HCT116 (cell line): ENCODE measurements around the gene OIT3. TPM values are rescaled to one million over a fixed set of nuclear protein-coding genes. Genes with fewer than 3 reads are reported as not detected.

Source experiments
- ATAC-seq: fragments of 200-7000 bp; cut with Tn5 transposase; 2 replicates; pipeline ENCODE4 v1.9.1; 2020; ENCODE audit warnings: mild to moderate bottlenecking, moderate library complexity
- BruUV-seq: library from RNA; stranded (reverse); fragments of 400-500 nt; replicated peaks from 2 replicates; lab custom pipeline; 2021; lab: Mats Ljungman, UMichigan
- CTCF ChIA-PET: fragments of 300-600 bp; sonication (Branson Sonifier 250); formaldehyde crosslinking; loops from one replicate; lab custom pipeline; 2021; ENCODE audit warnings: antibody characterized with exemption; lab: Charles Lee
- POLR2A ChIA-PET: fragments of 300-600, 350-600 bp; sonication (Branson Sonifier 250); formaldehyde crosslinking; loops from one replicate; lab custom pipeline; 2021; ENCODE audit warnings: antibody characterized with exemption; lab: Charles Lee
- RAD21 ChIA-PET, 2 experiments: fragments of 300-600 bp; sonication (Branson Sonifier 250); formaldehyde crosslinking; loops; one replicate each; lab custom pipeline; 2023; ENCODE audit warnings: low total read pairs in 2 of 2; ENCODE audit not compliant: uncharacterized antibody in 2 of 2, unreplicated experiment in 2 of 2, low non-redundant PET in 1 of 2; lab: Charles Lee
- DNase-seq: peaks from one replicate; pipeline ENCODE4 v3.0.0-alpha.2; 2010; ENCODE audit warnings: low read depth, low spot score
- H2AFZ ChIP-seq: fragments of 200-600 bp; shearing (Covaris generic), sonication (generic); 2 replicates; pipeline ENCODE4 v1.6.1; 2017; ENCODE audit warnings: low read depth, mixed run types, mixed read lengths, antibody characterized with exemption, low read length; ENCODE audit not compliant: poor library complexity, severe bottlenecking
- H3K27ac ChIP-seq: 2 replicates; pipeline ENCODE4 v1.5.1; 2012; ENCODE audit warnings: low read depth, low read length
- H3K27me3 ChIP-seq: fragments of 200-600 bp; sonication (generic); 2 replicates; pipeline ENCODE4 v1.6.1; 2016; ENCODE audit warnings: mixed run types, low read length, mixed read lengths; ENCODE audit not compliant: insufficient read depth
- H3K36me3 ChIP-seq, 2 experiments: fragments of 200-500 bp in 1 of 2; fragments of 200-600 bp in 1 of 2; sonication (Bioruptor generic) in 1 of 2; sonication (generic) in 1 of 2; 2 replicates each; pipeline versions ENCODE4 v1.5.1 to v1.6.1; 2014 to 2016; ENCODE audit warnings: low read length in 2 of 2, inconsistent platforms in 1 of 2, mixed read lengths in 1 of 2, mixed run types in 1 of 2; ENCODE audit not compliant: insufficient read depth in 2 of 2, control insufficient read depth in 1 of 2
- H3K4me1 ChIP-seq, 2 experiments: fragments of 200-600 bp in 1 of 2; sonication (generic) in 1 of 2; 2 replicates each; pipeline versions ENCODE4 v1.5.1 to v1.6.1; 2012 to 2017; ENCODE audit warnings: low read length in 2 of 2, inconsistent platforms in 1 of 2, mild to moderate bottlenecking in 1 of 2, mixed read lengths in 1 of 2, mixed run types in 1 of 2, moderate library complexity in 1 of 2; ENCODE audit not compliant: insufficient read depth in 2 of 2, control insufficient read depth in 1 of 2
- H3K4me2 ChIP-seq: fragments of 200-600 bp; sonication (generic); 2 replicates; pipeline ENCODE4 v1.6.1; 2017; ENCODE audit warnings: mixed run types, low read length, mixed read lengths
- H3K4me3 ChIP-seq, 2 experiments: fragments of 200-600 bp in 1 of 2; sonication (generic) in 1 of 2; replicated peaks in 1 of 2; 2 replicates each; pipeline ENCODE4 v1.5.1; 2011 to 2016; ENCODE audit warnings: low read length in 2 of 2, control low read depth in 1 of 2, low read depth in 1 of 2, mild to moderate bottlenecking in 1 of 2, mixed read lengths in 1 of 2, mixed run types in 1 of 2
- H3K79me2 ChIP-seq: fragments of 200-600 bp; sonication (generic); 2 replicates; pipeline ENCODE4 v1.6.1; 2017; ENCODE audit warnings: mild to moderate bottlenecking, mixed run types, low read length, moderate library complexity, mixed read lengths; ENCODE audit not compliant: insufficient read depth
- H3K9ac ChIP-seq: fragments of 200-600 bp; sonication (generic); 2 replicates; pipeline ENCODE4 v1.6.1; 2016; ENCODE audit warnings: low read length, mixed read lengths
- H3K9me2 ChIP-seq: fragments of 200-600 bp; sonication (generic), shearing (Covaris generic); 2 replicates; pipeline ENCODE4 v1.6.1; 2017; ENCODE audit warnings: mixed run types, mild to moderate bottlenecking, moderate library complexity; ENCODE audit not compliant: insufficient read depth
- H3K9me3 ChIP-seq, 2 experiments: fragments of 200-500 bp in 1 of 2; fragments of 200-600 bp in 1 of 2; sonication (Bioruptor generic) in 1 of 2; sonication (generic) in 1 of 2; 2 replicates each; pipeline ENCODE4 v1.6.1; 2014 to 2017; ENCODE audit warnings: low read length in 2 of 2, mixed read lengths in 2 of 2, inconsistent platforms in 1 of 2, low read depth in 1 of 2, mild to moderate bottlenecking in 1 of 2, mixed run types in 1 of 2, moderate library complexity in 1 of 2; ENCODE audit not compliant: control insufficient read depth in 1 of 2, insufficient read depth in 1 of 2
- H4K20me1 ChIP-seq: fragments of 200-600 bp; sonication (generic), shearing (Covaris generic); 2 replicates; pipeline ENCODE4 v1.6.1; 2017; ENCODE audit warnings: mixed run types, mild to moderate bottlenecking, moderate library complexity; ENCODE audit not compliant: insufficient read depth
- EGR1 ChIP-seq: IDR thresholded peaks from 2 replicates; pipeline ENCODE4 v1.6.1; 2012; ENCODE audit warnings: low read depth
- ELF1 ChIP-seq: IDR thresholded peaks from 2 replicates; pipeline ENCODE4 v1.6.1; 2012; ENCODE audit warnings: low read depth, borderline replicate concordance
- EZH2 ChIP-seq: fragments of 200-600 bp; sonication (generic); IDR thresholded peaks from 2 replicates; pipeline ENCODE4 v1.6.1; 2017; ENCODE audit warnings: antibody characterized with exemption, mixed run types
- EZH2phosphoT487 ChIP-seq: fragments of 200-600 bp; IDR thresholded peaks from 2 replicates; pipeline ENCODE4 v1.6.1; 2018; ENCODE audit warnings: antibody characterized with exemption, borderline replicate concordance
- FOSL1 ChIP-seq: IDR thresholded peaks from 2 replicates; pipeline ENCODE4 v1.6.1; 2012; ENCODE audit warnings: low read depth
- JUND ChIP-seq: IDR thresholded peaks from 2 replicates; pipeline ENCODE4 v1.6.1; 2012
- POLR2A ChIP-seq: IDR thresholded peaks from 2 replicates; pipeline ENCODE4 v1.7.0; 2011; ENCODE audit warnings: borderline replicate concordance; ENCODE audit not compliant: insufficient read depth, insufficient read length; ENCODE audit errors: extremely low read depth
- POLR2AphosphoS5 ChIP-seq: IDR thresholded peaks from 2 replicates; pipeline ENCODE4 v1.6.1; 2011; ENCODE audit warnings: mild to moderate bottlenecking, low read depth, low read length, moderate library complexity
- RAD21 ChIP-seq: IDR thresholded peaks from 2 replicates; pipeline ENCODE4 v1.6.1; 2012; ENCODE audit warnings: low read depth, mild to moderate bottlenecking
- SIN3A ChIP-seq: IDR thresholded peaks from 2 replicates; pipeline ENCODE4 v1.6.1; 2012; ENCODE audit warnings: low read depth
- SP1 ChIP-seq: IDR thresholded peaks from 2 replicates; pipeline ENCODE4 v1.6.1; 2012; ENCODE audit warnings: low read depth
- SRF ChIP-seq: IDR thresholded peaks from 2 replicates; pipeline ENCODE4 v1.6.1; 2012; ENCODE audit warnings: low read depth
- TCF7L2 ChIP-seq: IDR thresholded peaks from 2 replicates; pipeline ENCODE4 v1.7.0; 2011; ENCODE audit warnings: borderline replicate concordance, inconsistent platforms; ENCODE audit not compliant: insufficient read depth, insufficient read length; ENCODE audit errors: extremely low read depth
- YY1 ChIP-seq: IDR thresholded peaks from 2 replicates; pipeline ENCODE4 v1.6.1; 2011; ENCODE audit warnings: low read length, low read depth, moderate library complexity, mild to moderate bottlenecking; ENCODE audit not compliant: insufficient replicate concordance; ENCODE audit errors: extremely low read depth
- ZFX ChIP-seq: fragments of 450-650 bp; IDR thresholded peaks from 2 replicates; pipeline ENCODE4 v1.6.1; 2017
- ZNF274 ChIP-seq: fragments of 200-500 bp; sonication (Bioruptor generic); IDR thresholded peaks from 2 replicates; pipeline ENCODE4 v1.6.1; 2014; ENCODE audit warnings: mild to moderate bottlenecking, low read depth, low read length, inconsistent platforms
- intact Hi-C: fragments of 100-400 bp; cut with micrococcal nuclease; formaldehyde crosslinking; loops from 2 replicates; pipeline ENCODE4 v1.10.0; 2022
- total RNA-seq: library from RNA; stranded (reverse); gene quantifications from one replicate; pipeline ENCODE4 v1.2.1, GENCODE V29; 2021; ENCODE audit not compliant: unreplicated experiment
- TF ChIP-seq, protein P1 (sequence below): IDR thresholded peaks from 2 replicates; pipeline ENCODE4 v1.6.1; 2011; ENCODE audit warnings: mild to moderate bottlenecking, low read length, moderate library complexity; ENCODE audit not compliant: insufficient replicate concordance; ENCODE audit errors: extremely low read depth
- TF ChIP-seq, protein P2 (sequence below): IDR thresholded peaks from 2 replicates; pipeline ENCODE4 v1.6.1; 2012
- TF ChIP-seq, protein P3 (sequence below): IDR thresholded peaks from 2 replicates; pipeline ENCODE4 v1.6.1; 2012
- TF ChIP-seq, protein P4 (sequence below), 3 experiments: fragments of 200-600 bp in 1 of 3; sonication (generic) in 1 of 3; IDR thresholded peaks in 2 of 3; conservative IDR thresholded peaks in 1 of 3; 2 replicates each; pipeline ENCODE4 v1.5.1; 2012 to 2017; ENCODE audit warnings: low read depth in 2 of 3, low read length in 2 of 3, antibody characterized with exemption in 1 of 3, borderline replicate concordance in 1 of 3, control low read depth in 1 of 3, mild to moderate bottlenecking in 1 of 3, mixed read lengths in 1 of 3, mixed run types in 1 of 3, moderate library complexity in 1 of 3; ENCODE audit not compliant: insufficient read depth in 1 of 3

Gene OIT3
- total RNA-seq, 1 experiment from 2014 or later: not detected

- TF ChIP-seq, protein P1, sequence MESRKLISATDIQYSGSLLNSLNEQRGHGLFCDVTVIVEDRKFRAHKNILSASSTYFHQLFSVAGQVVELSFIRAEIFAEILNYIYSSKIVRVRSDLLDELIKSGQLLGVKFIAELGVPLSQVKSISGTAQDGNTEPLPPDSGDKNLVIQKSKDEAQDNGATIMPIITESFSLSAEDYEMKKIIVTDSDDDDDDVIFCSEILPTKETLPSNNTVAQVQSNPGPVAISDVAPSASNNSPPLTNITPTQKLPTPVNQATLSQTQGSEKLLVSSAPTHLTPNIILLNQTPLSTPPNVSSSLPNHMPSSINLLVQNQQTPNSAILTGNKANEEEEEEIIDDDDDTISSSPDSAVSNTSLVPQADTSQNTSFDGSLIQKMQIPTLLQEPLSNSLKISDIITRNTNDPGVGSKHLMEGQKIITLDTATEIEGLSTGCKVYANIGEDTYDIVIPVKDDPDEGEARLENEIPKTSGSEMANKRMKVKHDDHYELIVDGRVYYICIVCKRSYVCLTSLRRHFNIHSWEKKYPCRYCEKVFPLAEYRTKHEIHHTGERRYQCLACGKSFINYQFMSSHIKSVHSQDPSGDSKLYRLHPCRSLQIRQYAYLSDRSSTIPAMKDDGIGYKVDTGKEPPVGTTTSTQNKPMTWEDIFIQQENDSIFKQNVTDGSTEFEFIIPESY: no peak
- TF ChIP-seq SIN3A (no peak), ELF1 (no peak), SP1 (no peak), TCF7L2 (no peak), ZNF274 (no peak), YY1 (no peak)
Measured at GRCh38 chr10:72980348-72980747, 86.8 kb downstream of the OIT3 start (continued).

GRCh38 chr10:72981028-72981881, 87.7 kb downstream of the OIT3 start:
- POLR2A ChIA-PET: no interaction called here
- RAD21 ChIA-PET: no interaction called here
- Histone ChIP-seq H3K4me3 (no peak overlapping the region), H3K9me3 (peaks cover 7% of the 10 kb centered on the region in 2 experiments; a peak in 3 of 4 replicates), H3K27me3 (no peaks in the 10 kb centered on the region), H3K79me2 (no peaks in the 10 kb centered on the region), H3K4me1 (no peaks in the 10 kb centered on the region), H2AFZ (no peak overlapping the region), H3K9ac (no peak overlapping the region), H4K20me1 (no peaks in the 10 kb centered on the region), H3K36me3 (no peaks in the 10 kb centered on the region), H3K4me2 (no peak overlapping the region), H3K9me2 (no peaks in the 10 kb centered on the region), H3K27ac (no peak overlapping the region)
- BruUV-seq: no TSS peak
- TF ChIP-seq, protein P2, sequence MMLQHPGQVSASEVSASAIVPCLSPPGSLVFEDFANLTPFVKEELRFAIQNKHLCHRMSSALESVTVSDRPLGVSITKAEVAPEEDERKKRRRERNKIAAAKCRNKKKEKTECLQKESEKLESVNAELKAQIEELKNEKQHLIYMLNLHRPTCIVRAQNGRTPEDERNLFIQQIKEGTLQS: no peak
- no peak for TF ChIP-seq ELF1
- TF ChIP-seq ZNF274: no peak
- no peak for TF ChIP-seq FOSL1
- TF ChIP-seq, protein P3, sequence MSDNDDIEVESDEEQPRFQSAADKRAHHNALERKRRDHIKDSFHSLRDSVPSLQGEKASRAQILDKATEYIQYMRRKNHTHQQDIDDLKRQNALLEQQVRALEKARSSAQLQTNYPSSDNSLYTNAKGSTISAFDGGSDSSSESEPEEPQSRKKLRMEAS: no peak
- TF ChIP-seq TCF7L2: no peak
- no peak for TF ChIP-seq RAD21
- no peak for TF ChIP-seq SP1
- no peak for TF ChIP-seq SRF
- TF ChIP-seq SIN3A: no peak
- no peak; the same call in 1 of the 2 replicates for TF ChIP-seq POLR2AphosphoS5
- TF ChIP-seq EGR1: no peak
- TF ChIP-seq YY1: no peak
- TF ChIP-seq POLR2A: no peak
- no peak for TF ChIP-seq ZFX
- TF ChIP-seq, protein P4, sequence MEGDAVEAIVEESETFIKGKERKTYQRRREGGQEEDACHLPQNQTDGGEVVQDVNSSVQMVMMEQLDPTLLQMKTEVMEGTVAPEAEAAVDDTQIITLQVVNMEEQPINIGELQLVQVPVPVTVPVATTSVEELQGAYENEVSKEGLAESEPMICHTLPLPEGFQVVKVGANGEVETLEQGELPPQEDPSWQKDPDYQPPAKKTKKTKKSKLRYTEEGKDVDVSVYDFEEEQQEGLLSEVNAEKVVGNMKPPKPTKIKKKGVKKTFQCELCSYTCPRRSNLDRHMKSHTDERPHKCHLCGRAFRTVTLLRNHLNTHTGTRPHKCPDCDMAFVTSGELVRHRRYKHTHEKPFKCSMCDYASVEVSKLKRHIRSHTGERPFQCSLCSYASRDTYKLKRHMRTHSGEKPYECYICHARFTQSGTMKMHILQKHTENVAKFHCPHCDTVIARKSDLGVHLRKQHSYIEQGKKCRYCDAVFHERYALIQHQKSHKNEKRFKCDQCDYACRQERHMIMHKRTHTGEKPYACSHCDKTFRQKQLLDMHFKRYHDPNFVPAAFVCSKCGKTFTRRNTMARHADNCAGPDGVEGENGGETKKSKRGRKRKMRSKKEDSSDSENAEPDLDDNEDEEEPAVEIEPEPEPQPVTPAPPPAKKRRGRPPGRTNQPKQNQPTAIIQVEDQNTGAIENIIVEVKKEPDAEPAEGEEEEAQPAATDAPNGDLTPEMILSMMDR (IDR thresholded peaks at IDR 0.05 in 2 of 3, conservative IDR thresholded peaks at IDR 0.05 in 1 of 3; ENCODE audit: borderline replicate concordance in 1 of 3, insufficient read depth in 1 of 3, low read depth in 2 of 3, low read length in 2 of 3): no peak
- no peak for TF ChIP-seq EZH2
- no peak for TF ChIP-seq JUND
- TF ChIP-seq EZH2phosphoT487: no peak
- intact Hi-C loops: no loop called here
- no peak for ATAC-seq
- CTCF ChIA-PET: no interaction called here
- DNase-seq: no peak
